BJ (cell line): ENCODE data around the gene NPAS2. TPM values are rescaled to one million over a fixed set of nuclear protein-coding genes. Genes with fewer than 3 reads are reported as not detected.

Source experiments
- CTCF ChIA-PET: fragments of 350-600 bp; formaldehyde crosslinking; extraction: SDS; loops from one replicate; lab custom pipeline; 2021; ENCODE audit warnings: antibody characterized with exemption, inconsistent platforms; lab: Yijun Ruan, JAX
- POLR2A ChIA-PET: fragments of 300-600 bp; sonication (Branson Sonifier 250); formaldehyde crosslinking; extraction: SDS; loops from one replicate; lab custom pipeline; 2021; ENCODE audit warnings: antibody characterized with exemption; lab: Charles Lee
- DNase-seq: peaks from one replicate; pipeline ENCODE4 v3.0.0-alpha.2; 2011; ENCODE audit warnings: low read depth
- H3K27me3 ChIP-seq: 2 replicates; pipeline ENCODE4 v1.6.0; 2011; ENCODE audit warnings: low read length; ENCODE audit not compliant: control insufficient read depth, insufficient read depth
- H3K36me3 ChIP-seq: 2 replicates; pipeline ENCODE4 v1.5.1; 2011; ENCODE audit warnings: low read length; ENCODE audit not compliant: control insufficient read depth, insufficient read depth
- H3K4me3 ChIP-seq: 2 replicates; pipeline ENCODE4 v1.5.1; 2011; ENCODE audit warnings: low read depth, mild to moderate bottlenecking, control low read depth, low read length
- polyA plus RNA-seq: library from polyadenylated mRNA; depleted of rRNA; stranded (reverse); fragments of >200 nt; gene quantifications from 2 replicates; pipeline ENCODE4 v1.2.3, GENCODE V29; 2011
- TF ChIP-seq, protein P1 (sequence below): IDR thresholded peaks from 2 replicates; pipeline ENCODE4 v1.5.1; 2011; ENCODE audit warnings: low read depth, mild to moderate bottlenecking, control low read depth, inconsistent platforms, low read length, moderate library complexity; ENCODE audit not compliant: insufficient read depth

The NPAS2 gene
- polyA plus RNA-seq, 1 experiment = 13.1 TPM

DNA sequence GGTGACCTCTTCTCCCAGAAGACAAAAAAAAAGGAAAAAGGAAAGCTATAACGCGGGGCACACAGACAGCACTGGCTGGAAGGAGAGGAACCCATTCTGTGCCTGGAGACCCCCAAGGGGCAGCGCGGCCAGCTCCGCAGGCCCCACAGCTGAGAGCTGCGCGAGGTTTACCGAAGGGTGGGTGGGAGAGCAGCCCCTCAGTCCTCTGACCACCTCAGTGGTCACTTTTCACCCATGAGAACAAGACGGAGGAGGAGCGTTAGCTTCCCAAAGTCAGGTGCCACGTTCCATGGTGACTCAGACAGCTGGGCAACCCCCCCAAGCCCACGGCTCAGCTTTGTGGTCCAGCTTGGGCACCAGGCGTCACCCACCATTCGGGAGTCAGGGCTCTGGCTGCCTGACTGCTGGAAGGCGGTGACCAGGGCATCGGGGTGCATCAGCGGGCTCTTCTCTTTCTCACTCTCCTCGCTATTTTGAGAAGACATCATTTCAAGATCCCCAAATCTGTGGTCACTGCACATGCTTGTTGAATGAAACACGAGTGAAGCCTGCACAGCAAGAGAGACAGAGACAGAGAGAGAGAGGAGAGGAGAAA, 217.3 kb downstream of the NPAS2 start:
- TF ChIP-seq, protein P1, sequence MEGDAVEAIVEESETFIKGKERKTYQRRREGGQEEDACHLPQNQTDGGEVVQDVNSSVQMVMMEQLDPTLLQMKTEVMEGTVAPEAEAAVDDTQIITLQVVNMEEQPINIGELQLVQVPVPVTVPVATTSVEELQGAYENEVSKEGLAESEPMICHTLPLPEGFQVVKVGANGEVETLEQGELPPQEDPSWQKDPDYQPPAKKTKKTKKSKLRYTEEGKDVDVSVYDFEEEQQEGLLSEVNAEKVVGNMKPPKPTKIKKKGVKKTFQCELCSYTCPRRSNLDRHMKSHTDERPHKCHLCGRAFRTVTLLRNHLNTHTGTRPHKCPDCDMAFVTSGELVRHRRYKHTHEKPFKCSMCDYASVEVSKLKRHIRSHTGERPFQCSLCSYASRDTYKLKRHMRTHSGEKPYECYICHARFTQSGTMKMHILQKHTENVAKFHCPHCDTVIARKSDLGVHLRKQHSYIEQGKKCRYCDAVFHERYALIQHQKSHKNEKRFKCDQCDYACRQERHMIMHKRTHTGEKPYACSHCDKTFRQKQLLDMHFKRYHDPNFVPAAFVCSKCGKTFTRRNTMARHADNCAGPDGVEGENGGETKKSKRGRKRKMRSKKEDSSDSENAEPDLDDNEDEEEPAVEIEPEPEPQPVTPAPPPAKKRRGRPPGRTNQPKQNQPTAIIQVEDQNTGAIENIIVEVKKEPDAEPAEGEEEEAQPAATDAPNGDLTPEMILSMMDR = no peak
- Histone ChIP-seq H3K27me3 (no peaks in the 10 kb centered on the region), H3K36me3 (peaks cover 2% of the 10 kb centered on the region; the same call in 1 of the 2 replicates), H3K4me3 (no peak overlapping the region)
- POLR2A ChIA-PET = no interaction called here
- CTCF ChIA-PET = interaction anchor here (0.6 to 5.3 kb wide), 20 partner anchors 9 to 442 kb away, joined by 3 to 101 read pairs (median 4); partner anchors contain the start of genes RPL31 and TBC1D8
- no peak for DNase-seq

DNA sequence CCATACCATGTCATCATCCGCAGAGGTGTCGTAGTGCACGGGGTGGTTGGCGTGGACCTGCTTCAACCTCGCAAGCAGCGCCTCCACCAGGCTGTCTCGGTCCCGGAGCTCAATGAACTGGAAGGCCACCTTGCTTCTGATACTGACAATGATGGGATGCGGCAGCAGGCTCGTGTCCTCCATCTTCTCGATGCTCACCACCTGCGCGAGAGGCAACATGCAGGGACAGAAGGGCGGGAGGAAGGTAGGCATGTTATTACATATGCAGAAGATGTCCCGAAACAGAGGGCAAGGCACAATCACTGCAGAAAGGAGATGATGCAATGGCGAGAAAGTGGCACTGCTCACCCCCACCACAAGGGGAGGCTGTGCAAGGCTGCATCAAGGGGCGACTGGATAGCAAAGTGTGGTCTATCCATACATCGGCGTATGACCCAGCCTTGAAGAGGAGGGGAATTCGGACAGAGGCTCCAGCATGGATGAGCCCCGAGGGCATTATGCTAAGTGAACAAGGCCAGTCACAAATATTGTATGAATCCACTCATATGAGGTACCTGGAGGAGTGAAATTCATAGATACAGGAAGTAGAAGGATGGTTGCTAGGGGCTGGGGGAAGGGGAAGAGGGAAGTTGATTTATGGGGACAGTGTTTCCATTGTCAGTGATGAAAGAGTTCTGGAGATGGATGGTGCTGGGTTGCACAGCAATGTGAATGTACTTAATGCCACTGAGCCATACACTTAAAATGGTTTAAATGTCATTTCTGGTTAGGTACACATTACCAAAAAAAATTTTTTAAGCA, 218.7 kb downstream of the NPAS2 start:
- POLR2A ChIA-PET = no interaction called here
- Histone ChIP-seq H3K27me3 (no peaks in the 10 kb centered on the region), H3K36me3 (peaks cover 2% of the 10 kb centered on the region; the same call in 1 of the 2 replicates), H3K4me3 (no peak overlapping the region)
- CTCF ChIA-PET = interaction anchor here (0.9 to 5.3 kb wide), 7 partner anchors 8 to 166 kb away, joined by 3 to 101 read pairs (median 29); partner anchors contain the start of gene TBC1D8
- no peak for DNase-seq
- TF ChIP-seq, protein P1 = peak; percentile 60

DNA sequence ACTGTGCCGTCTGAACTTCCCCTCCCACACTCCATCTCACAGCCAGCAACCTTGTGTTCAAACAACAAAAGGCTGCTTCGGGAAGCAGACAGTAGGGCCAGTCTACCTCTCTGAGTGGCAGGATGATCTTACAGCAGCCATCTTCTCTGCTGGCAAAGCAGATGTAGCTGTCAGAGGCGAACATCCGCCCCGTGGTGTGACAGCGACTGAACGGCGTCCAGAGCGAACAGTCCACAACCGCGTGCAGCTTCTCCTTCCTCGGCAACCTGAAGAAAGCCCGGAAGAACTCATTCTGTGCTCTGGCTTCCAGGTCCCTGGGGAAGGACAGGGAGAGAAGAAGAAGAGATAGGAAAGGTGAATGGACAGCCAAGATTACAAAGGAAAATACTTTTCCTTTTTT, 220.1 kb downstream of the NPAS2 start:
- H3K4me3 ChIP-seq = no peak overlapping the region
- POLR2A ChIA-PET = no interaction called here
- peaks cover 2% of the 10 kb centered on the region; the same call in 1 of the 2 replicates for H3K36me3 ChIP-seq
- CTCF ChIA-PET = interaction anchor here (1.0 to 2.9 kb wide), 3 partner anchors 15 to 165 kb away, joined by 3 to 12 read pairs (median 3); no protein-coding TSS in a partner anchor
- no peaks in the 10 kb centered on the region for H3K27me3 ChIP-seq
- TF ChIP-seq, protein P1 = no peak
- DNase-seq = no peak

DNA sequence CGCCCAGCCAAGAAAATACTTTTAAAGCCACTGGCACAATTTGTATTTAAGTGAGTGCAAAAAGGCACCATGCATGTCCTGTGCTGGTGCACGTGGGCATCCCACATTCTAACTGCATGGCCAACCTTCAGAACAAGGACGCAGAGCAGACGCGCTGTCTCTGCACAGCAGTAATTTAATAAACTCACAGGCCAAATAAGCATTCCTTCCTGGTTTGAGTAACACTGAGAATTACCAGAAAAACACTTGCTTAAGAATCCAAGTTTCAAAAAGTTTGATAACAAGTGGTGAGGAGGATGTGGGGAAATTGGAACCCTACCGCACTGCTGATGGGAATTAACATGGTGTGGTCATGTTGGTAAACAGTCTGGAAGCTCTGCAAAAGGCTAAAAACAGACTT, 220.8 kb downstream of the NPAS2 start:
- Histone ChIP-seq H3K36me3 (peaks cover 2% of the 10 kb centered on the region; the same call in 1 of the 2 replicates), H3K27me3 (no peaks in the 10 kb centered on the region), H3K4me3 (no peak overlapping the region)
- no peak for DNase-seq
- TF ChIP-seq, protein P1 = no peak
- ChIA-PET POLR2A (no interaction called here), CTCF (interaction anchor here (1.2 to 2.9 kb wide), 2 partner anchors 16 to 164 kb away, joined by 3 to 12 read pairs; no protein-coding TSS in a partner anchor)

DNA sequence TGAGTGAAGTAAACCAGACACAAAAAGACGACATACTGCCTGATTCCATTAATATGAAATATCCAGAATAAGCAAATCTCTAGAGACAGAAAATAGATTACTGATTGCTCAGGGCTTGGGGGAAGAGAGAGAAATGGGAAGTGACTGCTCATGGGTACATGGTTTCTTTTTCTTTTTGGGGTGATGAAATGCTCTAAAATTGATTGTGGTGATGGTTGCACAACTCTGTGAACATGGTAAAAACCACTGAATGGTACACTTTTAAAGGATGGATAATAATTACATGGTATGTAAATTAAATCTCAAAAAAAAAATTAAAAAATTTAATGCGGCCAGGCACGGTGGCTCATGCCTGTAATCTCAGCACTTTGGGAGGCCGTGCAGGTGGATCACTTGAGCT, 221.5 kb downstream of the NPAS2 start:
- H3K36me3 ChIP-seq = peaks cover 2% of the 10 kb centered on the region; the same call in 1 of the 2 replicates
- CTCF ChIA-PET = interaction anchor here (0.6 to 2.9 kb wide), 4 partner anchors 10 to 166 kb away, joined by 3 to 12 read pairs (median 5); no protein-coding TSS in a partner anchor
- no peak for DNase-seq
- no peaks in the 10 kb centered on the region for H3K27me3 ChIP-seq
- TF ChIP-seq, protein P1 = no peak
- H3K4me3 ChIP-seq = no peak overlapping the region
- POLR2A ChIA-PET = no interaction called here
